OCI-LY1 (cell line): ENCODE results near the gene NDUFV1.
A peak's percentile ranks its signal among the peaks of the same experiment; 100 is the strongest.

ENCODE experiments used
- H2AFZ ChIP-seq: fragments of 200-600 bp; sonication (generic), shearing (Covaris generic); 2 replicates; pipeline ENCODE4 v1.6.0; 2014; ENCODE audit warnings: antibody characterized with exemption, mild to moderate bottlenecking, low read length
- H3F3A ChIP-seq: fragments of 200-600 bp; sonication (generic), shearing (Covaris generic); 2 replicates; pipeline ENCODE4 v1.6.0; 2014; ENCODE audit warnings: mild to moderate bottlenecking, antibody characterized with exemption, low read length, moderate library complexity; ENCODE audit not compliant: insufficient read depth
- H3K27ac ChIP-seq: fragments of 200-600 bp; sonication (generic); 2 replicates; pipeline ENCODE4 v1.5.1; 2014; ENCODE audit warnings: low read length, mixed run types, mild to moderate bottlenecking, low read depth; ENCODE audit not compliant: poor library complexity, severe bottlenecking
- H3K27me3 ChIP-seq: fragments of 200-600 bp; sonication (generic); 2 replicates; pipeline ENCODE4 v1.6.0; 2014; ENCODE audit warnings: antibody characterized with exemption, mild to moderate bottlenecking, low read length, moderate library complexity; ENCODE audit not compliant: insufficient read depth
- H3K36me3 ChIP-seq: fragments of 200-600 bp; sonication (generic); 2 replicates; pipeline ENCODE4 v1.6.1; 2014; ENCODE audit warnings: mild to moderate bottlenecking, antibody characterized with exemption, low read length, moderate library complexity, mixed read lengths; ENCODE audit not compliant: insufficient read depth
- H3K4me1 ChIP-seq: fragments of 200-600 bp; sonication (generic); 2 replicates; pipeline ENCODE4 v1.5.1; 2014; ENCODE audit warnings: mild to moderate bottlenecking, low read length, moderate library complexity; ENCODE audit not compliant: insufficient read depth, severe bottlenecking
- H3K4me2 ChIP-seq: fragments of 200-600 bp; sonication (generic), shearing (Covaris generic); 2 replicates; pipeline ENCODE4 v1.6.1; 2014; ENCODE audit warnings: low read length
- H3K4me3 ChIP-seq: fragments of 200-600 bp; sonication (generic); 2 replicates; pipeline ENCODE4 v1.5.1; 2014; ENCODE audit warnings: low read length, low read depth, mild to moderate bottlenecking, mixed read lengths; ENCODE audit not compliant: poor library complexity, severe bottlenecking
- H3K79me2 ChIP-seq: fragments of 200-600 bp; shearing (Covaris generic); 2 replicates; pipeline ENCODE4 v1.6.1; 2016; ENCODE audit warnings: mixed run types, low read length, mixed read lengths; ENCODE audit not compliant: insufficient read depth
- H3K9ac ChIP-seq: fragments of 200-600 bp; sonication (generic), shearing (Covaris generic); 2 replicates; pipeline ENCODE4 v1.6.1; 2014; ENCODE audit warnings: mild to moderate bottlenecking, low read length, mixed read lengths
- H3K9me2 ChIP-seq: fragments of 200-600 bp; sonication (generic), shearing (Covaris generic); 2 replicates; pipeline ENCODE4 v1.6.1; 2014; ENCODE audit warnings: low read depth, mild to moderate bottlenecking, low read length, mixed read lengths
- H3K9me3 ChIP-seq: fragments of 200-600 bp; shearing (Covaris generic); 2 replicates; pipeline ENCODE4 v1.6.1; 2014; ENCODE audit warnings: low read length, mixed read lengths
- H4K20me1 ChIP-seq: fragments of 200-600 bp; sonication (generic), shearing (Covaris generic); 2 replicates; pipeline ENCODE4 v1.6.0; 2016; ENCODE audit warnings: mild to moderate bottlenecking, low read length; ENCODE audit not compliant: insufficient read depth
- CTCF ChIP-seq: fragments of 200-600 bp; sonication (generic), shearing (Covaris generic); IDR thresholded peaks from 2 replicates; pipeline ENCODE4 v1.5.1; 2017; ENCODE audit warnings: mild to moderate bottlenecking, antibody characterized with exemption, low read length, moderate library complexity, mixed read lengths
- EZH2 ChIP-seq: fragments of 200-600 bp; sonication (generic), shearing (Covaris generic); IDR thresholded peaks from 2 replicates; pipeline ENCODE4 v1.8.0; 2017; ENCODE audit warnings: borderline replicate concordance, mixed run types, mild to moderate bottlenecking, antibody characterized with exemption, low read length, moderate library complexity, mixed read lengths

The NDUFV1 gene

GRCh38 chr11:67614730-67615714 is 8.3 kb downstream of the NDUFV1 start:
- no peaks in the 10 kb centered on the region for H3K79me2 ChIP-seq
- peak overlapping the region; percentile 88 for H3K4me2 ChIP-seq
- H3K9ac ChIP-seq = peak overlapping the region; percentile 71; the same call in 1 of the 2 replicates
- H3K9me2 ChIP-seq = no peaks in the 10 kb centered on the region
- H3K27me3 ChIP-seq = no peaks in the 10 kb centered on the region
- H3K27ac ChIP-seq = peak overlapping the region; percentile 93
- H3F3A ChIP-seq = no peaks in the 10 kb centered on the region
- peaks cover 28% of the 10 kb centered on the region for H3K4me1 ChIP-seq
- H3K4me3 ChIP-seq = peak overlapping the region; percentile 50
- no peaks in the 10 kb centered on the region for H4K20me1 ChIP-seq
- H2AFZ ChIP-seq = no peak overlapping the region
- H3K36me3 ChIP-seq = peaks cover 35% of the 10 kb centered on the region; the same call in 1 of the 2 replicates
- no peaks in the 10 kb centered on the region for H3K9me3 ChIP-seq
- TF ChIP-seq CTCF = peak; percentile 83
- TF ChIP-seq EZH2 = no peak

GRCh38 chr11:67615728-67616430 is 9.1 kb downstream of the NDUFV1 start:
- Histone ChIP-seq H3K36me3 (peaks cover 28% of the 10 kb centered on the region; the same call in 1 of the 2 replicates), H3K79me2 (no peaks in the 10 kb centered on the region), H3K4me1 (peaks cover 28% of the 10 kb centered on the region), H3K9me2 (no peaks in the 10 kb centered on the region), H3K4me3 (no peak overlapping the region), H3F3A (no peaks in the 10 kb centered on the region), H2AFZ (no peak overlapping the region), H3K27ac (no peak overlapping the region), H3K27me3 (no peaks in the 10 kb centered on the region), H3K4me2 (no peak overlapping the region; the same call in 1 of the 2 replicates), H3K9ac (no peak overlapping the region), H3K9me3 (no peaks in the 10 kb centered on the region), H4K20me1 (no peaks in the 10 kb centered on the region)
- TF ChIP-seq CTCF = no peak
- no peak for TF ChIP-seq EZH2

DNA sequence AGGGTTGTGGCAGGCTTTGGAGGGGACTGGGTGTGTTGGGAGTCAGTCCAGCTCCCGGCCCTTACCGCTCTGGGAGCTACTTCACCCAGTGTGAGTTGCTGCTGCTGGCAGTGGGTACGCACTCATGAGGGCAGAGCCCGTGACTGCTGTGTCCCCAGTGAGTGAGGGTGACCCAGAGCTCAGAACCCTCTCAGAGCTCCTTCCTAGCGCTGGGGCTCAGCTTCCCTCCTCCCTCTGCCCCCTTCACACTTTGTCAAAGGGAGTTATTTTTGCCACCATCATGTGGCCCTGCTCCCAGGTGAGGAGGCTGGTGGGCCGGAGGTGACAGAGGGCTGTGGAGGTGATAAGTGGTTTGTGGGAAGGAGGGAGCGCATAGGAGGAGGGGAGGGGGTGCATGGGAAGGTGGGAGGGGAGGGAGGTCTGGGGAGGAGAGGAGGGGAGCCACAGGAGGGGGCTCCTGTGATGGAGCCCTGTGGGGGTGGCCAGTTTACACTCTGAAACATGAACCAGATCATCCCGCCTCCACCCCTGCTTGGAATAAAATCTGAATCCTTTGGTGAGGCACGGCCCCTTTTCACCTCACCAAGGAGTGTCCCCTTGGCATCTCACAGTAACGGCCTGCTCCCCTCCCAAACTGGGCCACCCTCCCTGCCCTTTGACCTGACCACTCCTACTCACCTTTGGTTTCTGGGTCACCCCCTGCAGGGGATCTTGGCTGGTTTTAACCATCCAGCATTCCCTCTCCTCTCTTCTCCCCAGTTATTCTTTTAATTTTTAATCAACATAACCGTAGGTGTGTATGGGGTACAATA is 9.9 kb downstream of the NDUFV1 start:
- H3K36me3 ChIP-seq = peaks cover 20% of the 10 kb centered on the region; the same call in 1 of the 2 replicates
- no peaks in the 10 kb centered on the region for H3K9me2 ChIP-seq
- no peak overlapping the region for H2AFZ ChIP-seq
- no peaks in the 10 kb centered on the region for H3K9me3 ChIP-seq
- TF ChIP-seq CTCF (no peak), EZH2 (no peak)
- H3K27me3 ChIP-seq = no peaks in the 10 kb centered on the region
- no peak overlapping the region for H3K9ac ChIP-seq
- H3K79me2 ChIP-seq = no peaks in the 10 kb centered on the region
- no peak overlapping the region for H3K4me2 ChIP-seq
- no peak overlapping the region for H3K27ac ChIP-seq
- H3K4me1 ChIP-seq = peaks cover 28% of the 10 kb centered on the region
- H3K4me3 ChIP-seq = no peak overlapping the region
- H3F3A ChIP-seq = no peaks in the 10 kb centered on the region
- no peaks in the 10 kb centered on the region for H4K20me1 ChIP-seq
